Mesenchymal stem cell (in vitro differentiated cells and primary cell): ENCODE measurements around the gene ZBED4.
"Not testable (repeated sequence)": the region's sequence is repeated elsewhere in the genome, so short reads cannot be mapped to it uniquely, and the experiment has no call there.

Experiments
- DNase-seq: peaks from one replicate; pipeline ENCODE4 v3.0.0-alpha.2; 2013
- H2AFZ ChIP-seq: one replicate; pipeline ENCODE4 v1.6.1; 2013; ENCODE audit warnings: low read depth, mild to moderate bottlenecking, control low read depth, inconsistent platforms, low read length, moderate library complexity
- H2AK5ac ChIP-seq: 2 replicates; pipeline ENCODE4 v1.6.1; 2013; ENCODE audit warnings: low read length, moderate library complexity, mild to moderate bottlenecking, inconsistent platforms; ENCODE audit not compliant: severe bottlenecking
- H2BK120ac ChIP-seq: one replicate; pipeline ENCODE4 v1.6.1; 2013; ENCODE audit warnings: low read depth, mild to moderate bottlenecking, inconsistent platforms, low read length, moderate library complexity
- H2BK12ac ChIP-seq, 2 experiments: one replicate each; pipeline ENCODE4 v1.6.1; 2013; ENCODE audit warnings: inconsistent platforms in 2 of 2, low read length in 2 of 2, mild to moderate bottlenecking in 2 of 2, moderate library complexity in 2 of 2, control low read depth in 1 of 2
- H2BK15ac ChIP-seq: one replicate; pipeline ENCODE4 v1.6.1; 2013; ENCODE audit warnings: mild to moderate bottlenecking, low read depth, inconsistent platforms; ENCODE audit not compliant: poor library complexity, severe bottlenecking
- H2BK5ac ChIP-seq: 2 replicates; pipeline ENCODE4 v1.6.1; 2013; ENCODE audit warnings: low read depth, mild to moderate bottlenecking, low read length, control low read depth, inconsistent platforms; ENCODE audit not compliant: poor library complexity, severe bottlenecking
- H3K14ac ChIP-seq, 2 experiments: one replicate each; pipeline ENCODE4 v1.6.1; 2013; ENCODE audit warnings: inconsistent platforms in 2 of 2, low read length in 2 of 2, control low read depth in 1 of 2, mild to moderate bottlenecking in 1 of 2, moderate library complexity in 1 of 2
- H3K18ac ChIP-seq, 2 experiments: one replicate each; pipeline ENCODE4 v1.6.1; 2013; ENCODE audit warnings: inconsistent platforms in 2 of 2, low read length in 2 of 2, control low read depth in 1 of 2, low read depth in 1 of 2, mild to moderate bottlenecking in 1 of 2
- H3K23ac ChIP-seq, 2 experiments: one replicate each; pipeline ENCODE4 v1.6.1; 2013; ENCODE audit warnings: inconsistent platforms in 2 of 2, low read length in 2 of 2, mild to moderate bottlenecking in 2 of 2, moderate library complexity in 2 of 2, control low read depth in 1 of 2
- H3K27ac ChIP-seq: 2 replicates; pipeline ENCODE4 v1.5.1; 2013; ENCODE audit warnings: mild to moderate bottlenecking, moderate library complexity, low read length, control low read depth, inconsistent platforms; ENCODE audit not compliant: poor library complexity, severe bottlenecking
- H3K27me3 ChIP-seq, 2 experiments: 2 replicates each; pipeline versions ENCODE4 v1.6.1 to v1.7.0; 2013; ENCODE audit warnings: low read length in 2 of 2, mild to moderate bottlenecking in 2 of 2, moderate library complexity in 2 of 2, control low read depth in 1 of 2, inconsistent platforms in 1 of 2; ENCODE audit not compliant: control insufficient read depth in 1 of 2, insufficient read depth in 1 of 2
- H3K36me3 ChIP-seq, 2 experiments: 2 replicates each; pipeline versions ENCODE4 v1.6.1 to v1.7.0; 2013; ENCODE audit warnings: low read length in 2 of 2, control low read depth in 1 of 2, inconsistent platforms in 1 of 2, low read depth in 1 of 2, mild to moderate bottlenecking in 1 of 2; ENCODE audit not compliant: insufficient read depth in 2 of 2, control insufficient read depth in 1 of 2
- H3K4ac ChIP-seq, 2 experiments: one replicate each; pipeline ENCODE4 v1.6.1; 2013; ENCODE audit warnings: inconsistent platforms in 2 of 2, low read length in 2 of 2, mild to moderate bottlenecking in 2 of 2, moderate library complexity in 2 of 2, control low read depth in 1 of 2, low read depth in 1 of 2
- H3K4me1 ChIP-seq: 2 replicates; pipeline ENCODE4 v1.6.1; 2013; ENCODE audit warnings: low read depth, low read length, control low read depth; ENCODE audit not compliant: control insufficient read depth, insufficient read depth
- H3K4me2 ChIP-seq: 2 replicates; pipeline ENCODE4 v1.6.1; 2013; ENCODE audit warnings: low read length, mild to moderate bottlenecking, inconsistent platforms; ENCODE audit not compliant: poor library complexity, severe bottlenecking
- H3K4me3 ChIP-seq, 2 experiments: 2 replicates each; pipeline versions ENCODE4 v1.5.1 to v1.7.0; 2013; ENCODE audit warnings: low read length in 2 of 2, mild to moderate bottlenecking in 2 of 2, control low read depth in 1 of 2, low read depth in 1 of 2; ENCODE audit not compliant: insufficient read depth in 1 of 2
- H3K79me1 ChIP-seq: replicated peaks from 2 replicates; pipeline ENCODE4 v1.6.1; 2013; ENCODE audit warnings: mild to moderate bottlenecking, control low read depth, low read length, inconsistent platforms; ENCODE audit not compliant: poor library complexity, severe bottlenecking
- H3K9ac ChIP-seq: 2 replicates; pipeline ENCODE4 v1.7.0; 2013; ENCODE audit warnings: mild to moderate bottlenecking, low read length, moderate library complexity
- H3K9me3 ChIP-seq: 2 replicates; pipeline ENCODE4 v1.7.0; 2013; ENCODE audit warnings: mild to moderate bottlenecking, low read length; ENCODE audit not compliant: control insufficient read depth
- H4K8ac ChIP-seq: one replicate; pipeline ENCODE4 v1.6.1; 2013; ENCODE audit warnings: inconsistent platforms, mild to moderate bottlenecking, low read length, moderate library complexity
- H4K91ac ChIP-seq: one replicate; pipeline ENCODE4 v1.6.1; 2013; ENCODE audit warnings: mild to moderate bottlenecking, low read length, inconsistent platforms
- WGBS: methylation state at CpG from one replicate; pipeline ENCODE4 v1.1.7; 2013; ENCODE audit warnings: mixed read lengths; 5-methylcytosine and 5-hydroxymethylcytosine counted together

ZBED4 gene

DNA sequence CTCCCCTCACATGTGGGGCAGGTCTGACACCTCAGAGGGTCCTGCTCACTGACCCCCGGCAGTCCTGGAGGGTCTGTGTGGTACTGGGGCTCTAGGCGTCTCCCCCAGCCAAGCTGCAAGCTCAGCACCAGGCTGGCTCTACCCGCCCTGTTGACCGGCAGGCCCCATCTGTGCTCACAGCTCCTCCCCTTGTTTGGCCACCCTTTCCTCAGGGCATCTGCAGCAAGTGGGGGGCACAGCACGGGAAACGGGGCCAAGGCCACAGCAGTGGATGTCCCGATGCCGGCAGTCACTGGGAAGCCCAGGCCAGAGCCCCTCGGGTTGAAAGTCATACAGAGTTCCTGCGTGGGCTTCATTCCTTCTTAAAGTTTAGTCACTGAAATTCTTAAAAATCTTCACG is 31.9 kb upstream of the ZBED4 start:
- H2AFZ ChIP-seq, H3K27ac ChIP-seq, H4K8ac ChIP-seq, H2BK15ac ChIP-seq, H3K27me3 ChIP-seq, H2AK5ac ChIP-seq, H3K4me2 ChIP-seq, H4K91ac ChIP-seq, H2BK5ac ChIP-seq, H3K4ac ChIP-seq, H2BK120ac ChIP-seq, H2BK12ac ChIP-seq, H3K9me3 ChIP-seq, H3K4me3 ChIP-seq, H3K18ac ChIP-seq, H3K79me1 ChIP-seq, H3K23ac ChIP-seq, DNase-seq, H3K14ac ChIP-seq: not testable (repeated sequence)
- Histone ChIP-seq H3K9ac (peak overlapping the region; percentile 21), H3K36me3 (peaks cover 64 to 75% of the 10 kb centered on the region in 2 experiments), H3K4me1 (peaks cover 48% of the 10 kb centered on the region)
- WGBS, result 96% methylated on average over 11 of the region's 11 CpGs

DNA sequence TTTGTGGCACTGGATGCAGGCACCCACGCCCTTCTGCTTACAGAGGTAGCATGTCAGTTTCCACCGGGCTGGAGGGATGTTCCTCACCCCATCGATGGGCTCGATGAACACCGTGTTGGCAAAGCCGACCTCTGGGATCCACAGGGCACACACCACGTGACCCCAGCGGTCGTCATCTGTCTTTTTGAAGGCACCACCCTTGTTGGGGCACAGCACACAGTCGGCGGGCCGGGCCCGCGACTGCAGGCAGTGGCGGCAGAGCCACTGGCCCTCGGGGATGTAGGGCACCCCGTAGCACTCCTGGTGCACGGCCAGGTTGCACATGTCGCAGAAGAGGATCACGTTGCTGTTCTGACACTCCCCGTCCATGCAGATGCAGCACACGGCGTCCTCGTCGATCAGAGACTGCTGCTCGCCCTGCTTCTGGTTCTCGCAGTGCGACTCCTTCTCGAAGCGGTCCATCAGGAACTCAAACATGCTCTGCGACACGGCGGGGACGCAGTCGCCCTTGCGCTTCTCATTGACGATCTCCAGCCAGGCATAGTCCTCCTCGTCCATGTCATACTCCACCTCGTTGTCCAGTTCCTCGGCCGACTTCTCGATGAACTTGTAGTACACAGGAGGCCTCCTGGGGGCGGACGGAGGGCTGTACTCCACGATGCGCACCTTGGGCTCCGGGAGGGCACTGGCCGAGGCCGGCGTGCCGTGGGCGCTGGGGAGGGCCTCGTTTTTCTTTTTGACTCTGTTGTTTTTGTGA is 30.2 kb upstream of the ZBED4 start:
- Histone ChIP-seq H4K8ac (peak overlapping the region; percentile 10), H3K14ac (no peak overlapping the region), H3K79me1 (peaks cover 5% of the 10 kb centered on the region), H4K91ac (no peak overlapping the region), H3K4me3 (no peak overlapping the region), H3K4me1 (peaks cover 51% of the 10 kb centered on the region), H2BK12ac (no peak overlapping the region), H3K27me3 (no peaks in the 10 kb centered on the region), H3K23ac (no peak overlapping the region), H2BK15ac (no peak overlapping the region), H2AK5ac (no peak overlapping the region), H3K18ac (no peak overlapping the region), H3K36me3 (peaks cover 53 to 58% of the 10 kb centered on the region in 2 experiments), H2AFZ (no peak overlapping the region), H3K9me3 (no peaks in the 10 kb centered on the region), H2BK5ac (no peak overlapping the region), H3K9ac (no peak overlapping the region), H2BK120ac (no peak overlapping the region), H3K4me2 (peak overlapping the region; percentile 8), H3K4ac (no peak overlapping the region), H3K27ac (no peak overlapping the region)
- DNase-seq, result no peak
- 96% methylated on average over 53 of the region's 53 CpGs for WGBS

DNA sequence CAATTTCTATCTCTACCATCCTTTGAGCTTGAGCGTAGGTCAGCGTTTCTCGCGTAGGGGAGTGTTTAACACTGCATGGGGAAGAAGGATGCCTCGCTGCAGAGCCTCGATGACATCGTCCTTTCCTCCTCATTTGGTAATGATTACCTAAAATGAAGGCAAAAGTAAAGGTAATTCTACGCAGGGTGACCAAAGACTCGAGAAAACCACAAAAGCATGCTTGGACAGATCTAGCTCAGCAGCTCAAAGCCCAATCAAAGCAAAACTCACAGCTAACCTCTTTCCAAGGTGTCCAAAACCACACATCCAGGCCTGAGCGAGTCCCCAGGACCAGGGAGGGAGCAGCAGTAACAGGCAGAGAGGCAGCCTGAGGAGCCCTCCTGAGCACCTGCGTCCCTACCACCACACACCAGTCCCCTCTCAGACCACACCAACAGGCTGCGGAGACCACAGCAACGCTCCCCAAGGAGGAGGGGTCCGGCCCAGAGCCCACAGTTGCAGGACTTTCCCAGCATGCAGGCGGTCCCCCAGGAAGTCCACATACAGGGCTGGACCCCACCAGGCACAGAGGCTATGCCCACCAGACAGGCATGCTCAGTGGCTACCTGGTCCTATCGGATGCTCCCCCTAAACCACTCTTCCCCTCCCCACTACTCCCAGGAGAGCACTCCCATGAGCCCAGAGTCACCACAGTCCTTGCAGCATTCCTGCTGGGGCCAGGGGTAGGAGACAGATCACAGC is 29.3 kb upstream of the ZBED4 start:
- H2BK120ac ChIP-seq, result no peak overlapping the region
- H3K4ac ChIP-seq, result no peak overlapping the region
- H2BK5ac ChIP-seq, result no peak overlapping the region
- H3K18ac ChIP-seq, result no peak overlapping the region
- H3K4me1 ChIP-seq, result peaks cover 51% of the 10 kb centered on the region
- peak overlapping the region; percentile 45 for H2BK15ac ChIP-seq
- peaks cover 2% of the 10 kb centered on the region for H3K9me3 ChIP-seq
- peaks cover 48 to 51% of the 10 kb centered on the region in 2 experiments for H3K36me3 ChIP-seq
- WGBS, result 96% methylated on average over 16 of the region's 16 CpGs
- no peak overlapping the region for H4K8ac ChIP-seq
- H3K23ac ChIP-seq, result peak overlapping the region in 1 of 2 experiments; percentile 46
- H3K27ac ChIP-seq, result no peak overlapping the region
- peak overlapping the region in 1 of 2 experiments; percentile 93 for H3K4me3 ChIP-seq
- no peak overlapping the region for H2AK5ac ChIP-seq
- no peak overlapping the region for H3K14ac ChIP-seq
- H2AFZ ChIP-seq, result no peak overlapping the region
- H3K27me3 ChIP-seq, result no peaks in the 10 kb centered on the region
- peak overlapping the region; percentile 8 for H3K4me2 ChIP-seq
- peak overlapping the region; percentile 93 for H3K9ac ChIP-seq
- H4K91ac ChIP-seq, result no peak overlapping the region
- peak; percentile 8 for DNase-seq
- peaks cover 5% of the 10 kb centered on the region for H3K79me1 ChIP-seq
- H2BK12ac ChIP-seq, result no peak overlapping the region

DNA sequence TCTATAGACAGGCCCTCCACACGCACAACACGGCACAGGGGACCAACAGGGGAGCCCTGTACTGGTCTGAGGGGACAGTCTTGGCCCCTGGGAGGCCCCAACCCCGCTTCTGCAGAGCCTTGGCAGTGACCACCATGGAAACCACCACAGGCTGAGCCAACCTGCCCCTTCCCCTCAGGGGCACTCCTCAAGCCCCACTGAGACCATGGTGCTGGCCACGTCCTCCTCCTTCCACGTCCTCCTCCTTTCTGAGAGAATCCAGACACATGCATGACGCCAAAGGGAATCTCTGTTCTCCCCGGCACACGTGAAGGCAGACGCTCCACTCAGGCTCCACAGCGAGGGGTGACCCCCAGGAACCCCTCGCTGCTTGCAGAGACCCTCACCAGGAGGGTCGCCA is 28.7 kb upstream of the ZBED4 start:
- H2BK120ac ChIP-seq, result no peak overlapping the region
- no peak overlapping the region for H2AK5ac ChIP-seq
- peaks cover 8% of the 10 kb centered on the region for H3K9me3 ChIP-seq
- peak; percentile 7 for DNase-seq
- peaks cover 51% of the 10 kb centered on the region for H3K4me1 ChIP-seq
- peak overlapping the region in 1 of 2 experiments; percentile 46 for H3K23ac ChIP-seq
- no peak overlapping the region for H3K27ac ChIP-seq
- peaks cover 46 to 49% of the 10 kb centered on the region in 2 experiments for H3K36me3 ChIP-seq
- no peak overlapping the region for H3K4ac ChIP-seq
- no peak overlapping the region for H2BK5ac ChIP-seq
- H2BK12ac ChIP-seq, result no peak overlapping the region
- peak overlapping the region; percentile 93 for H3K9ac ChIP-seq
- 88% methylated on average over 12 of the region's 12 CpGs for WGBS
- no peaks in the 10 kb centered on the region for H3K27me3 ChIP-seq
- H4K8ac ChIP-seq, result no peak overlapping the region
- peak overlapping the region in 1 of 2 experiments; percentile 37 for H3K18ac ChIP-seq
- H2AFZ ChIP-seq, result no peak overlapping the region
- peak overlapping the region in 1 of 2 experiments; percentile 93 for H3K4me3 ChIP-seq
- H3K79me1 ChIP-seq, result peaks cover 5% of the 10 kb centered on the region
- peak overlapping the region; percentile 45 for H2BK15ac ChIP-seq
- H4K91ac ChIP-seq, result no peak overlapping the region
- H3K4me2 ChIP-seq, result peak overlapping the region; percentile 84
- peak overlapping the region in 1 of 2 experiments; percentile 91 for H3K14ac ChIP-seq
